Measurements from ENCODE around the gene TRABD2A.

TRABD2A gene

GRCh38 chr2:84900971-84901370, 20.1 kb upstream of the TRABD2A start:
- Histone ChIP-seq H3K36me3 (ENCODE audit: insufficient read depth, low read length) (peaks cover 5% of the 10 kb centered on the region), H3K9ac (ENCODE audit: low read depth, low read length) (no peak overlapping the region), H3K4me3 (ENCODE audit: low read length) (no peak overlapping the region), H3K4me2 (ENCODE audit: low read length) (no peak overlapping the region), H3K4me1 (ENCODE audit: control insufficient read depth, insufficient read depth, low read length) (peaks cover 44% of the 10 kb centered on the region), H3K9me3 (replicated peaks; ENCODE audit: low read length) (no peaks in the 10 kb centered on the region), H3K27me3 (ENCODE audit: control insufficient read depth, insufficient read depth, low read length) (no peaks in the 10 kb centered on the region)

DNA sequence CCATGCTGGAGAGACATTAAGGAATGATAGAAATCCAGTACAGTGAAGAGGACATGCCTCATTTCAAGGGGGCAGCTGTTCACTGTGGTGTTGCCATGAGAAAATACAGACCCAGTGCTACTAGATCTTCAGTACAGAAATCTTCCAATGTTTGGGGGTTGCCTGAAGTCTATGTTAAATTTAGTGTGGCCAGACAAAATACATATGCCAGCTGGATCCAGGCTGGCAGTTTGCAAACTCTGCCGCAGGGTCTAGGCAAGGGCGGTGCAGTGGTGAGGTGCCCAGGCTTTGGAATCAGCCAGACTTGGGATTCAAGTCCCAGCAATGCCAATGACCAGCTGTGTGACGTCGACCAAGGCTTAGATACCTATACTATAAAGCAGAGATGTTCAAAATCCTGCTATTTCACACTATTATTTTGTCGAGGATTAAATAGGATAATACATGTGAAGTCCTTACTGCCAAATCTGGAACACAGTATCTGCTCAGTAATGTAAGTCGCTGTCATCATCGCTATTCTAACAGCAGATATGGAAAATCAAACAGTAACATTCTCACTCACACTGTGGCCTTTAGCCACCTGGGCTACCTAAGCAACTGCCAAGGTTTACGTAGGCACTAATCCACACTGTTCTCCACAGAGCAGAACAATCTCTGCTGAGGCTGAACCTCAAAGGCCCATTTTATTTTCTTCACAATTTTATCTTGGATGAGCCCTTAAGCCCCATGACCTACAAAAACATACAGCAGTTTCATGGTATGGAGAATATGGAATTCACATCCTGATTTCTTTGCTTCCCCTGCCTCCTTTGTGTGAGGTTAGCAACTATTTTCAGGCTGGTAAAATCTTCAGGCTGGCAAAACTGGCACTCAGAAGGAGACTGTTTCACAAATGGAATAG, 18.7 kb upstream of the TRABD2A start:
- no peaks in the 10 kb centered on the region for H3K9me3 ChIP-seq (replicated peaks; ENCODE audit: low read length)
- no peak overlapping the region for H3K4me2 ChIP-seq (ENCODE audit: low read length)
- no peak overlapping the region for H3K4me3 ChIP-seq (ENCODE audit: low read length)
- H3K9ac ChIP-seq (ENCODE audit: low read depth, low read length), result no peak overlapping the region
- H3K27me3 ChIP-seq (ENCODE audit: control insufficient read depth, insufficient read depth, low read length), result no peaks in the 10 kb centered on the region
- peaks cover 52% of the 10 kb centered on the region for H3K4me1 ChIP-seq (ENCODE audit: control insufficient read depth, insufficient read depth, low read length)
- H3K36me3 ChIP-seq (ENCODE audit: insufficient read depth, low read length), result no peaks in the 10 kb centered on the region

DNA sequence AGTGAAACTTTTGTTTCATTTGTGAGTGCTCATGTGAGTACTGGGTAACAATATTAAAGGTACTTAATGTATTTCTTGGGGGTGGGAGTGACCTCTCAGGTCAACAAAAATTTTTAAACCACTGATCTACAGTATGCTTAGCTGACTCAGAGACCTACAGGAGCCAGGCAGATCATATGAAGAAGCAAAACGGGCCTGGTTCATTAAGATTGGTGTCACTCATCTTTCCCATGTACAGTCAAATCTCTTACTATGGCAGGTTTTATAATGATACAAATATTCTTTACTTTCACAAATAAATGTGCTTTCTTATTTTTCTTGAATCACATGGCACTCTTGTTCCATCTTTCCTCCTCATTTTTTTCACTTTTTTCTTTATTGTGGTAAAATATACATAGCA, 16.9 kb upstream of the TRABD2A start:
- Histone ChIP-seq H3K4me2 (ENCODE audit: low read length) (peak overlapping the region; percentile 73), H3K27me3 (ENCODE audit: control insufficient read depth, insufficient read depth, low read length) (no peaks in the 10 kb centered on the region), H3K4me1 (ENCODE audit: control insufficient read depth, insufficient read depth, low read length) (peaks cover 53% of the 10 kb centered on the region), H3K36me3 (ENCODE audit: insufficient read depth, low read length) (no peaks in the 10 kb centered on the region), H3K4me3 (ENCODE audit: low read length) (no peak overlapping the region), H3K9me3 (replicated peaks; ENCODE audit: low read length) (no peaks in the 10 kb centered on the region), H3K9ac (ENCODE audit: low read depth, low read length) (peak overlapping the region; percentile 62)

- Histone ChIP-seq H3K4me1 (ENCODE audit: control insufficient read depth, insufficient read depth, low read length) (peaks cover 53% of the 10 kb centered on the region), H3K27me3 (ENCODE audit: control insufficient read depth, insufficient read depth, low read length) (no peaks in the 10 kb centered on the region), H3K4me3 (ENCODE audit: low read length) (no peak overlapping the region), H3K36me3 (ENCODE audit: insufficient read depth, low read length) (no peaks in the 10 kb centered on the region), H3K9me3 (replicated peaks; ENCODE audit: low read length) (no peaks in the 10 kb centered on the region), H3K4me2 (ENCODE audit: low read length) (no peak overlapping the region), H3K9ac (ENCODE audit: low read depth, low read length) (no peak overlapping the region)
These were observed 15.7 kb upstream of the TRABD2A start for GRCh38 chr2:84896567-84896966.

GRCh38 chr2:84894758-84895520, 14.1 kb upstream of the TRABD2A start:
- Histone ChIP-seq H3K4me3 (ENCODE audit: low read length) (no peak overlapping the region), H3K9me3 (replicated peaks; ENCODE audit: low read length) (no peaks in the 10 kb centered on the region), H3K9ac (ENCODE audit: low read depth, low read length) (peak overlapping the region; percentile 2), H3K36me3 (ENCODE audit: insufficient read depth, low read length) (no peaks in the 10 kb centered on the region), H3K4me1 (ENCODE audit: control insufficient read depth, insufficient read depth, low read length) (peaks cover 53% of the 10 kb centered on the region), H3K4me2 (ENCODE audit: low read length) (peak overlapping the region; percentile 17), H3K27me3 (ENCODE audit: control insufficient read depth, insufficient read depth, low read length) (no peaks in the 10 kb centered on the region)

GRCh38 chr2:84894131-84894586, 13.3 kb upstream of the TRABD2A start:
- Histone ChIP-seq H3K4me3 (ENCODE audit: low read length) (no peak overlapping the region), H3K9me3 (replicated peaks; ENCODE audit: low read length) (no peaks in the 10 kb centered on the region), H3K36me3 (ENCODE audit: insufficient read depth, low read length) (no peaks in the 10 kb centered on the region), H3K9ac (ENCODE audit: low read depth, low read length) (no peak overlapping the region), H3K4me2 (ENCODE audit: low read length) (no peak overlapping the region), H3K4me1 (ENCODE audit: control insufficient read depth, insufficient read depth, low read length) (peaks cover 49% of the 10 kb centered on the region), H3K27me3 (ENCODE audit: control insufficient read depth, insufficient read depth, low read length) (no peaks in the 10 kb centered on the region)

DNA sequence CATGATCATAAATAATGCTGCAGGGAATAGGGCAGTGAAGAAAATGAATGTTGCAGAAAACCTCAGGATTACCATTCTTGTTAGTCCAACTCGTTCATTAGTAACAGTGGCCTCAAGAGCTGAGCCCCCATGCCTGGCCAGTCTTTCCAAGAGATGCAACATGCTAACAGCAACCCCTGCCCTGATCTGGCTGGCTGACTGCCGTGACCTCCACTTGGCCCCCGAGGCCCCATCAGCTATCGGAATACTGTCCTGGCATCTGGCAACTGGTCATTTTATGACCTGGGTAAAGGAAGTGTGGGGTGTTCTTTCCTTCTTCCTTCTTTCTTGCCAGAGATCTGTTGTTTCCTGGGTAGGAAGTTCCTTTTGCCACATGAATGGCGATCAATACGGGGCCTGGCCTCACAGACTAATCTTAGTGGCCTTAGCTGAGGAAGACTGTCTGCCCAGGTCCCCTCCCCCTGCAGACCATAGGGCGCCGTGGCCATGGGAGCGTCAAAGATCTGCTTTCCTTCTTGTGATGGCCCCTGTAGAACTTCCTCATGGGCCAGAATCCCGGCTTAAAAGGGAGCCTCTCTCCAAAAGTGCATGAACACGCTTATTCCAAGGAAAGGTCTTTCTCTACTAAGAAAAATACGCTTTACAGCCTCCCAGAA, 10.6 kb upstream of the TRABD2A start:
- no peak overlapping the region for H3K4me3 ChIP-seq (ENCODE audit: low read length)
- no peak overlapping the region for H3K9ac ChIP-seq (ENCODE audit: low read depth, low read length)
- H3K4me2 ChIP-seq (ENCODE audit: low read length), result no peak overlapping the region
- H3K36me3 ChIP-seq (ENCODE audit: insufficient read depth, low read length), result no peaks in the 10 kb centered on the region
- no peaks in the 10 kb centered on the region for H3K9me3 ChIP-seq (replicated peaks; ENCODE audit: low read length)
- H3K4me1 ChIP-seq (ENCODE audit: control insufficient read depth, insufficient read depth, low read length), result peaks cover 34% of the 10 kb centered on the region
- H3K27me3 ChIP-seq (ENCODE audit: control insufficient read depth, insufficient read depth, low read length), result no peaks in the 10 kb centered on the region

DNA sequence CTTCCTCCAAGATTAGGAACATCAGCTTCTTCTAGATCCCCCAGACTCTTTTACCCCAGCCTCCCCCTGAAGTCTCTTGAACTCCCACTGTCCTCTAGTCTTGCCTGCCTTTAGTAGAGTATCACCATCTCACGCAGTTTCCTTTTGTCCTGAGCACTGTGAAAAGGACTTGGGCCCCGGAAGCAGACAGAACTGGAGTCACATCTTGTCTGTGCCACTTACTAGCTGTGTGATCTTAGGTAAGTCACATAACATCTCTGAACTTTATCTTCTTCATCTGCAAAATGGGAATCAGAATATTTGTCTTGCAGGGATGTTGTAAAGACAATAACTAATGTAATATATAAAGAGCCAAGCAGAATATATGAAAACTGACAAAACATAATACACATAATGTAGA, 8.4 kb upstream of the TRABD2A start:
- H3K4me2 ChIP-seq (ENCODE audit: low read length), result peak overlapping the region; percentile 81
- peak overlapping the region; percentile 51 for H3K4me3 ChIP-seq (ENCODE audit: low read length)
- peaks cover 17% of the 10 kb centered on the region for H3K4me1 ChIP-seq (ENCODE audit: control insufficient read depth, insufficient read depth, low read length)
- no peaks in the 10 kb centered on the region for H3K27me3 ChIP-seq (ENCODE audit: control insufficient read depth, insufficient read depth, low read length)
- no peaks in the 10 kb centered on the region for H3K36me3 ChIP-seq (ENCODE audit: insufficient read depth, low read length)
- no peaks in the 10 kb centered on the region for H3K9me3 ChIP-seq (replicated peaks; ENCODE audit: low read length)
- H3K9ac ChIP-seq (ENCODE audit: low read depth, low read length), result peak overlapping the region; percentile 68

GRCh38 chr2:84888401-84889276, 7.8 kb upstream of the TRABD2A start:
- no peaks in the 10 kb centered on the region for H3K27me3 ChIP-seq (ENCODE audit: control insufficient read depth, insufficient read depth, low read length)
- no peaks in the 10 kb centered on the region for H3K9me3 ChIP-seq (replicated peaks; ENCODE audit: low read length)
- H3K4me3 ChIP-seq (ENCODE audit: low read length), result peak overlapping the region; percentile 51
- no peaks in the 10 kb centered on the region for H3K36me3 ChIP-seq (ENCODE audit: insufficient read depth, low read length)
- H3K4me2 ChIP-seq (ENCODE audit: low read length), result peak overlapping the region; percentile 81
- H3K9ac ChIP-seq (ENCODE audit: low read depth, low read length), result peak overlapping the region; percentile 68
- peaks cover 13% of the 10 kb centered on the region for H3K4me1 ChIP-seq (ENCODE audit: control insufficient read depth, insufficient read depth, low read length)

- Histone ChIP-seq H3K9me3 (replicated peaks; ENCODE audit: low read length) (no peaks in the 10 kb centered on the region), H3K4me1 (ENCODE audit: control insufficient read depth, insufficient read depth, low read length) (peaks cover 13% of the 10 kb centered on the region), H3K27me3 (ENCODE audit: control insufficient read depth, insufficient read depth, low read length) (no peaks in the 10 kb centered on the region), H3K36me3 (ENCODE audit: insufficient read depth, low read length) (no peaks in the 10 kb centered on the region), H3K4me2 (ENCODE audit: low read length) (no peak overlapping the region), H3K4me3 (ENCODE audit: low read length) (no peak overlapping the region), H3K9ac (ENCODE audit: low read depth, low read length) (no peak overlapping the region)
These were observed 5.9 kb upstream of the TRABD2A start for GRCh38 chr2:84886791-84887190.
